K562 (cell line): ENCODE measurements around the gene TOP3A. TPM values are rescaled to one million over a fixed set of nuclear protein-coding genes. Genes with fewer than 3 reads are reported as not detected.

Experiments
- ATAC-seq: fragments of 200-7000 bp; cut with Tn5 transposase; 3 replicates; pipeline ENCODE4 v1.9.1; 2020; ENCODE audit warnings: moderate library complexity
- BruUV-seq: library from RNA; stranded (reverse); fragments of 400-500 nt; replicated peaks from 2 replicates; lab custom pipeline; 2021; lab: Mats Ljungman, UMichigan
- CTCF ChIA-PET: fragments of 300-600 bp; formaldehyde crosslinking; extraction: SDS; loops from one replicate; lab custom pipeline; 2021; ENCODE audit warnings: low intra/inter-chr PET ratio; lab: Yijun Ruan, JAX
- POLR2A ChIA-PET: fragments of 300-600, 350-650 bp; sonication (Branson Sonifier 250); formaldehyde crosslinking; extraction: SDS; loops from one replicate; lab custom pipeline; 2021; ENCODE audit warnings: antibody characterized with exemption, inconsistent platforms; lab: Yijun Ruan, JAX
- DNase-seq, 4 experiments: peaks; one replicate each; pipeline versions ENCODE4 v3.0.0 to v3.0.0-alpha.2; 2011 to 2018; ENCODE audit warnings: low spot score in 3 of 4, mixed read lengths in 3 of 4; ENCODE audit errors: extremely low read depth in 1 of 4
- FAIRE-seq: peaks from 2 replicates; lab custom pipeline; 2011; peaks lifted over from hg19 to GRCh38; lab: Jason Lieb, UNC
- H2AFZ ChIP-seq: 2 replicates; pipeline ENCODE4 v1.6.0; 2011; ENCODE audit warnings: low read depth, low read length, control low read depth, inconsistent platforms
- H3K27ac ChIP-seq: fragments of 200-600 bp; 3 replicates; pipeline ENCODE4 v1.8.0; 2011; ENCODE audit warnings: low read depth, mild to moderate bottlenecking, control low read depth, inconsistent platforms, low read length, moderate library complexity, mixed read lengths; ENCODE audit errors: extremely low read depth
- H3K27me3 ChIP-seq, 2 experiments: fragments of 300-600 bp in 1 of 2; 2 replicates in 1 of 2; 3 replicates in 1 of 2; pipeline versions ENCODE4 v1.6.0 to v1.8.0; 2011; ENCODE audit warnings: inconsistent platforms in 2 of 2, low read length in 2 of 2, mild to moderate bottlenecking in 1 of 2, mixed read lengths in 1 of 2, moderate library complexity in 1 of 2; ENCODE audit not compliant: control insufficient read depth in 2 of 2, insufficient read depth in 2 of 2
- H3K36me3 ChIP-seq: fragments of 300-600 bp; 3 replicates; pipeline ENCODE4 v1.8.0; 2011; ENCODE audit warnings: mild to moderate bottlenecking, low read length, inconsistent platforms; ENCODE audit not compliant: control insufficient read depth, insufficient read depth
- H3K4me1 ChIP-seq, 2 experiments: fragments of 200-600 bp in 1 of 2; replicated peaks in 1 of 2; 2 replicates in 1 of 2; 3 replicates in 1 of 2; pipeline versions ENCODE4 v1.5.1 to v1.8.0; 2011; ENCODE audit warnings: inconsistent platforms in 2 of 2, low read length in 2 of 2, mild to moderate bottlenecking in 1 of 2, mixed read lengths in 1 of 2, moderate library complexity in 1 of 2; ENCODE audit not compliant: control insufficient read depth in 2 of 2, insufficient read depth in 2 of 2
- H3K4me2 ChIP-seq: 2 replicates; pipeline ENCODE4 v1.6.1; 2011; ENCODE audit warnings: low read length, control low read depth, inconsistent platforms, mixed read lengths; ENCODE audit not compliant: insufficient read depth
- H3K4me3 ChIP-seq: fragments of 200-600 bp; sonication (generic), shearing (Covaris generic); 2 replicates; pipeline ENCODE4 v1.5.1; 2016; ENCODE audit warnings: control low read depth, inconsistent platforms
- H3K79me2 ChIP-seq: fragments of 200-600 bp; 3 replicates; pipeline ENCODE4 v1.8.0; 2011; ENCODE audit warnings: low read length, inconsistent platforms; ENCODE audit not compliant: control insufficient read depth, insufficient read depth
- H3K9ac ChIP-seq, 2 experiments: 2 replicates each; pipeline versions ENCODE4 v1.6.0 to v1.6.1; 2011; ENCODE audit warnings: low read depth in 2 of 2, low read length in 2 of 2, control low read depth in 1 of 2, inconsistent platforms in 1 of 2, mild to moderate bottlenecking in 1 of 2, mixed read lengths in 1 of 2; ENCODE audit not compliant: insufficient read depth in 1 of 2
- H3K9me1 ChIP-seq: one replicate; pipeline ENCODE4 v1.6.0; 2011; ENCODE audit warnings: inconsistent platforms, mild to moderate bottlenecking, low read length, moderate library complexity; ENCODE audit not compliant: control insufficient read depth, insufficient read depth
- H3K9me3 ChIP-seq: replicated peaks from 2 replicates; pipeline ENCODE4 v1.5.1; 2011; ENCODE audit warnings: low read depth, low read length, inconsistent platforms; ENCODE audit not compliant: control insufficient read depth, insufficient read depth
- H4K20me1 ChIP-seq: replicated peaks from 2 replicates; pipeline ENCODE4 v1.6.1; 2011; ENCODE audit warnings: low read length, inconsistent platforms, mixed read lengths; ENCODE audit not compliant: control insufficient read depth, insufficient read depth
- CSDE1 ChIP-seq, 2 experiments: fragments of 450-650 bp; IDR thresholded peaks; 2 replicates each; pipeline ENCODE4 v1.6.1; 2016; ENCODE audit warnings: mild to moderate bottlenecking in 1 of 2
- GABPB2 ChIP-seq: fragments of 250-450 bp; sonication (Bioruptor Pico); conservative IDR thresholded peaks from 2 replicates; pipeline ENCODE4 v1.5.1; 2021; ENCODE audit warnings: mild to moderate bottlenecking
- JUN ChIP-seq, 2 experiments: sonication (generic) in 1 of 2; formaldehyde crosslinking in 1 of 2; IDR thresholded peaks; 2 replicates each; pipeline versions ENCODE4 v1.6.1 to v1.8.0; 2012 to 2022; ENCODE audit warnings: borderline replicate concordance in 2 of 2, mild to moderate bottlenecking in 2 of 2, improper control_type of control experiment in 1 of 2, low read depth in 1 of 2, low read length in 1 of 2, missing genetic modification reagents in 1 of 2
- KHSRP ChIP-seq: fragments of 450-650 bp; IDR thresholded peaks from 2 replicates; pipeline ENCODE4 v1.6.1; 2017
- MEF2A ChIP-seq: IDR thresholded peaks from 2 replicates; pipeline ENCODE4 v1.6.1; 2011; ENCODE audit warnings: low read depth, mild to moderate bottlenecking, low read length, moderate library complexity; ENCODE audit not compliant: control insufficient read depth
- POLR3G ChIP-seq: IDR thresholded peaks from 2 replicates; pipeline ENCODE4 v1.6.1; 2011; ENCODE audit not compliant: insufficient read length, insufficient replicate concordance; ENCODE audit errors: extremely low read depth
- RBM14 ChIP-seq: fragments of 200-400 bp; formaldehyde crosslinking; IDR thresholded peaks from 2 replicates; pipeline ENCODE4 v1.6.1; 2018; ENCODE audit warnings: low read depth, mild to moderate bottlenecking, low read length, moderate library complexity, borderline replicate concordance; ENCODE audit not compliant: insufficient read depth
- SMARCE1 ChIP-seq: fragments of 450-650 bp; IDR thresholded peaks from 2 replicates; pipeline ENCODE4 v1.7.1; 2016; ENCODE audit warnings: mild to moderate bottlenecking
- TFE3 ChIP-seq: fragments of 450-650 bp; formaldehyde crosslinking; IDR thresholded peaks from 2 replicates; pipeline ENCODE4 v1.4.0; 2020; ENCODE audit warnings: mild to moderate bottlenecking, mixed read lengths
- TSHZ1 ChIP-seq: fragments of 250-450 bp; sonication (Bioruptor Pico); IDR thresholded peaks from 2 replicates; pipeline ENCODE4 v1.4.0; 2020; ENCODE audit warnings: mild to moderate bottlenecking, moderate library complexity
- VEZF1 ChIP-seq: fragments of 200-800 bp; sonication (Bioruptor generic); IDR thresholded peaks from 2 replicates; pipeline ENCODE4 v1.6.1; 2017; ENCODE audit warnings: missing genetic modification characterization, missing compliant biosample characterization
- ZNF124 ChIP-seq: sonication (generic); formaldehyde crosslinking; IDR thresholded peaks from 2 replicates; pipeline ENCODE4 v1.8.1; 2022; ENCODE audit warnings: missing genetic modification reagents
- ZNF184 ChIP-seq: sonication (generic); formaldehyde crosslinking; IDR thresholded peaks from 2 replicates; pipeline ENCODE4 v1.5.0; 2020; ENCODE audit warnings: missing genetic modification reagents
- ZNF197 ChIP-seq: fragments of 200-800 bp; sonication (Bioruptor generic); IDR thresholded peaks from 2 replicates; pipeline ENCODE4 v1.6.1; 2016; ENCODE audit warnings: low read depth, missing genetic modification characterization, missing compliant biosample characterization
- WGBS: fragments of 100-300 bp; shearing (Covaris generic); methylation state at CpG from one replicate; pipeline ENCODE4 v1.1.6; 2016; ENCODE audit warnings: low coverage, mixed read lengths; ENCODE audit not compliant: insufficient coverage; ENCODE audit errors: missing lambda C conversion rate; 5-methylcytosine and 5-hydroxymethylcytosine counted together
- in situ Hi-C: fragments of 300-500 bp; cut with MboI; formaldehyde crosslinking; loops from 4 replicates; pipeline ENCODE4 v1.15.0; 2018; ENCODE audit warnings: inconsistent platforms, mixed read lengths
- intact Hi-C: fragments of 100-400 bp; cut with micrococcal nuclease; formaldehyde crosslinking; loops from 2 replicates; pipeline ENCODE4 v1.14.2; 2022
- polyA plus RNA-seq, 8 experiments: library from polyadenylated mRNA; depleted of rRNA in 4 of 8; stranded (reverse) in 5 of 8; unstranded in 3 of 8; fragments of >200 nt; fragmentation: Nextera tagmentation in 2 of 8; fragmentation: Illumina TruSeq in 1 of 8; extraction: Ambion mirVana in 2 of 8; extraction: Trizol in 1 of 8; gene quantifications; 2 replicates each; pipeline versions ENCODE4 v1.2.1 to v1.2.3, GENCODE V29; 2011 to 2014; ENCODE audit warnings: inconsistent platforms in 1 of 8, missing spikeins in 1 of 8
- total RNA-seq, 7 experiments: library from RNA; depleted of rRNA in 6 of 7; stranded (reverse); fragments of >200 nt in 6 of 7; fragmentation: Illumina TruSeq in 2 of 7; extraction: Trizol in 2 of 7; gene quantifications; 2 replicates each; pipeline versions ENCODE4 v1.2.1 to v1.2.3, GENCODE V29; 2011 to 2021; ENCODE audit warnings: low replicate concordance in 1 of 7

TOP3A gene
- total and polyA plus RNA-seq, 9 of the 15 experiments (the other 6 are each of a cell fraction or from before 2014, with no cell fraction given), result 5.2 to 49.7 (median 24.7) TPM

- TF ChIP-seq TSHZ1 (CRISPR knock-in tag), result no peak
These were observed 35.9 kb downstream of the TOP3A start (continued) for GRCh38 chr17:18278867-18279266.

- Histone ChIP-seq H3K9ac (no peak overlapping the region), H3K79me2 (no peaks in the 10 kb centered on the region), H3K27me3 (no peaks in the 10 kb centered on the region), H3K4me3 (no peak overlapping the region), H3K9me1 (no peaks in the 10 kb centered on the region), H4K20me1 (no peaks in the 10 kb centered on the region), H3K4me1 (no peaks in the 10 kb centered on the region), H3K36me3 (peaks cover 71% of the 10 kb centered on the region), H3K4me2 (no peak overlapping the region), H3K9me3 (no peaks in the 10 kb centered on the region), H2AFZ (no peak overlapping the region), H3K27ac (no peak overlapping the region)
- no CpG with 5 or more reads among the region's 1 CpG for WGBS
- ChIA-PET CTCF (no interaction called here), POLR2A (interaction anchor here (1.4 kb wide), 1 partner anchor 18 kb away, joined by 3 read pairs; no protein-coding TSS in a partner anchor)
- DNase-seq (no peak), ATAC-seq (no peak), FAIRE-seq (no peak)
- intact Hi-C loops (no loop called here), in situ Hi-C loops (no loop called here)
- BruUV-seq, result no TSS peak
- TF ChIP-seq RBM14 (no peak), VEZF1 (CRISPR knock-in tag) (no peak), TFE3 (CRISPR knock-in tag) (no peak), ZNF197 (CRISPR knock-in tag) (no peak), POLR3G (no peak), CSDE1 (IDR thresholded peaks at IDR 0.05) (no peak), MEF2A (no peak), ZNF124 (CRISPR knock-in tag) (no peak), KHSRP (no peak), ZNF184 (no peak), GABPB2 (no peak), JUN (IDR thresholded peaks at IDR 0.05; ENCODE audit: borderline replicate concordance, low read depth, low read length) (no peak), JUN (CRISPR knock-in tag; IDR thresholded peaks at IDR 0.05; ENCODE audit: borderline replicate concordance) (no peak), SMARCE1 (no peak)
These were observed 37.7 kb downstream of the TOP3A start for GRCh38 chr17:18277076-18277475.
